G401.6 (cell line): ENCODE measurements around the gene SUPT3H.
"Not testable (repeated sequence)": the region's sequence is repeated elsewhere in the genome, so short reads cannot be mapped to it uniquely, and the experiment has no call there.

Source experiments
- FAIRE-seq: peaks from 2 replicates; lab custom pipeline; 2012; peaks lifted over from hg19 to GRCh38; lab: Jason Lieb, UNC

The SUPT3H gene

DNA sequence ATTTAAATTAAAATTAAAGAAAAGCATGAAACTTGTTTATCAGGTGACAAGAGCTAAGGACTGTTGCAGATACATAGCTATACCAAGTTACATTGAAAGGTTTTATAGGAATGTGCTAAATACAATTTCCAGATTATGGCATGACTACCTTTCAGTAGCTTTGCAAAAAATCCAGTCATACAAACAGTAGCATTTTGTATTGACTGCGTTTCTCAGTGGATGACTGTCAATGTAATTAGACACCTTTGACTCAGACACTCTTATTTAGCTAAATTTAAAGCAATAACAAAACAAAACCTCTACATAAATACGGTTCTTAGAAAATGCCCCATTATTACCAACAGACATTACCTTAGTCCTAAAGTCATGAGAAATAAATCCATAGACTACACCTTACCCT lies 325.4 kb downstream of the SUPT3H start:
- FAIRE-seq = no peak

DNA sequence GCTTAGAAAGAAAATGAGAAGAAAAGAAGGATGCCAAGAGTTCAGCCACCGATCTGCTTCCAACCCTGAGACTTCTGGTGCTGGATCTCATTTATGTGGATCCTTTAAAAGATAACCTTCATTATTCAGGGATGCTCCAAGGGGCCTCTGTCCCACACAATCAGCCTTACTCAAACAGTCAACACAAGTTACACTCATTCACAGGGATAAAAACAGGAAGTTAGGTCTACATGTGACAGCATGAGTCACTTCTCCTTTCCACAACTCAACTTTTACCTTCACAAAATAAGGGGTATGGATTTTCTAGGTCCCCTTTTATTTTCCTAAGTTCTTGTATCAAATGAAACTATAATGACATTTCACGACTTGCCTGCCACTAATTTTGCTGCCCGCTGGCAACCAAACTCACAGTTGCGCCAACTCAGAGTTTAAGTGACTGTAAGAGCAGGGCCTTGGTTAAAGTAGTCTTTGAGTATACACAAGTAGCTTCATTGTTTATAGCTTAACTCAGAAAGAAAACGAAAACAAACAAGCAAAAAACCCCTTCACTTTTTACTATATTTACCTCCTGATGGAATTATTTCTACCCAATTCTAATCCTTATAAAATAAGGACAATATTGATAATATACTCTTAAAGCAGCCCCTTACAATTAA lies 328.4 kb downstream of the SUPT3H start:
- no peak for FAIRE-seq

- FAIRE-seq = no peak
These were observed 330.2 kb downstream of the SUPT3H start for GRCh38 chr6:45047573-45047972.

GRCh38 chr6:45045253-45045601 lies 332.5 kb downstream of the SUPT3H start:
- FAIRE-seq = no peak

- FAIRE-seq = no peak
These were observed 333.1 kb downstream of the SUPT3H start for GRCh38 chr6:45044510-45045252.

GRCh38 chr6:45044086-45044485 lies 333.6 kb downstream of the SUPT3H start:
- no peak for FAIRE-seq

DNA sequence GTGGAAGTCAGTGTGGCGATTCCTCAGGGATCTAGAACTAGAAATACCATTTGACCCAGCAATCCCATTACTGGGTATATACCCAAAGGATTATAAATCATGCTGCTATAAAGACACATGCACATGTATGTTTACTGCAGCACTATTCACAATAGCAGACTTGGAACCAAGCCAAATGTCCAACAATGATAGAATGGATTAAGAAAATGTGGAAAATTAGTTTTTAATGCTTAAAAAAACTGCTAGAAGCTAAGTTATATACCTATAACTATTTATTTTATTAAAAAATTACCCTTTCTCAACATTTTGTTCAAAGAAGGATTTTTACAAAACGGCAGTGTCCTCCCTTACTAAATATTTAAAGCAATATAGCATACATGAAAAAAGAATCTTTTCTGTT lies 335.1 kb downstream of the SUPT3H start:
- not testable (repeated sequence) for FAIRE-seq

GRCh38 chr6:45038226-45038625 lies 339.5 kb downstream of the SUPT3H start:
- no peak for FAIRE-seq

DNA sequence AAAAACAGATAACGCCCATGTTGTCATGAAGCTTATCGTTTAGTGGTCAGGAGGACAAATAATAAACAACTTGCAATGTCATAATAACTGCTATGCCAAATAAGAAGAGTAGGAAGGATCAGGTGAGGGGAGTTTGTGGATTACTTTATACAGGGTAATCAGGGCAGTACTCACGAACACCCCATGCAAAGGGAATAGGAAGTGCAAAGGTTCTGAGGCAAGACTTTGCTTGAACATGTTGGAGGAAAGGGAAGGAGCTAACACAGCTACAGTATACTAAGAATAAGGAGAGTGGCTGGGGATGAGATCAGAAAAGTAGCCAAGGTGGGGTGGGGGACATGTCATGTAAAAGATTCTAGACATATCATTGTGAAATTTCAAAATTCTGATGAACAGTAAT lies 341.6 kb downstream of the SUPT3H start:
- FAIRE-seq = no peak

DNA sequence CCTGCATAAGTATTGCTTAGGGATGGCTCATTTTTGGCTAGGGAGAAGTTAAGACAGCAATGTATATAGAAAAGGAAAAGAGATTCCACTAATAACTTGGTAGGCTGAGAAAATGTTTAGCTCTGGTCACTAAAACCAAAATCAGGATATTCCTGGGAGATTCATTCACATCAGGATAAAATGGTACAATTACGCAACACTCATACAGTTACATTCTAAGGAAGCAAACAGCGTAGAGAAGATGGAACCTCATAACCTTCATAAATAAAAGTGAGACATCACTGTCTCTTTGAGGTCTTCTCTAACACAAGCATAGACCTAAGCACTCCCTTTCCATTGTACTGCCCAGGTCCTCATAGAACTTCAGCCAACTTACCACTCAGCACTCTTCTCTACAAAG lies 345.3 kb downstream of the SUPT3H start:
- FAIRE-seq = no peak

- no peak for FAIRE-seq
These were observed 346.1 kb downstream of the SUPT3H start for GRCh38 chr6:45031601-45032000.

DNA sequence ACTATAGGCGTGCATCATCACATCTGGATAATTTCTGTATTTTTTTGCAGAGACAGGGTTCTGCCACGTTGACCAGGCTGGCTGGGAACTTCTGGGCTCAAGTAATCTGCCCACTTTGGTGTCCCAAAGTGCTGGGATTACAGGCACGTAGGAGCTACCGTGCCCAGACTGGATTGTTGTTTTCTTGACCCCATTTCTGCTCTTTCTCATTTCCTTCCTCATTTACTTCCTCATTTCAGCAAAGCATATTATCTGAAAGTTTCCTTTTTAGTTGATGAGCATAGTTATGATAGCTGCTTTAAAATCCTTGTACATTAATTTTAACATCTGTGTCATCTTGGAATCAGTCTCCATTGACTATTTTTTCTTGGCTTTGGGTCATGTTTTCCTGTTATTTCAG lies 350.6 kb downstream of the SUPT3H start:
- no peak for FAIRE-seq

DNA sequence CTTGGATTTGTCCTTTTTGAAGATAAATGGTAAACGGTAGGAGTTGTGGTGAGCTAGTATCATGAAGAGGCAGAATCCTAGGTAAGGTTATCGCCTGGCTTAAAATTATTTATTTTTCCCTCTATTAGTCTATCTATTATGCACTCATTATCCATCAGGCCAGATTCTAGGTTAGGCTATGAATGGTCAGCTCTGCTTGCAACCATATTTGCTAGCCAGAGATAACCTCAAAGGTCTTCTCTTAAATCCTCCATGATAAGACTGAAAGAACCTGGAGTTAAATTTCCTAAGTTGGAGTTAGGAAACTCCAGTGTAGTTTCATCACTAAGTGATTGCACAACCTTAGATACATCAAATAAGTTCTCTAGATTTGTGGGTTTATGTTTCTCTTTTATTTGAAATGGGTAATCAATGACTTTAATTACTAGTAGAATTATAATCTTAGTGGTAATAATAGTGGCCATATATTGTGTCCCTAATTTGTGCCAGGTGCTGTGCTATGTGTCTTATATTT lies 351.7 kb downstream of the SUPT3H start:
- no peak for FAIRE-seq

DNA sequence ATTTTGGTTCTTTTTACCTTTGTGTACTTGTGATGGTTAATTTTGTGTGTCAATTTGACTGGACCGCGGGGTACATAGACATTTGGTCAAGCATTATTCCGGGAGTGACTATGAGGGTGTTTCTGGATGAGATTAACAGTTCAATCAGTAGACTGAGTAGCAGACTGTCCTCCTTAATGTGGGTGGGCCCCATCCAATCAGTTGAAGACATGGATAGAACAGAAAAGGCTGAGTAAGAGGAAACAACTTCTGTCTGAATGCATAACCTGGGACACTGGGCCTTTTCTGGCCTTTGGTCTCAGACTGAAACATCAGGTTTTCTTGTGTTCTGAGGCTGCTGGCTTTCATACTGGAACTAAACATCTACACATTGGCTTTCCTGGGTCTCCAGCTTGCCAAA lies 353.1 kb downstream of the SUPT3H start:
- no peak for FAIRE-seq

DNA sequence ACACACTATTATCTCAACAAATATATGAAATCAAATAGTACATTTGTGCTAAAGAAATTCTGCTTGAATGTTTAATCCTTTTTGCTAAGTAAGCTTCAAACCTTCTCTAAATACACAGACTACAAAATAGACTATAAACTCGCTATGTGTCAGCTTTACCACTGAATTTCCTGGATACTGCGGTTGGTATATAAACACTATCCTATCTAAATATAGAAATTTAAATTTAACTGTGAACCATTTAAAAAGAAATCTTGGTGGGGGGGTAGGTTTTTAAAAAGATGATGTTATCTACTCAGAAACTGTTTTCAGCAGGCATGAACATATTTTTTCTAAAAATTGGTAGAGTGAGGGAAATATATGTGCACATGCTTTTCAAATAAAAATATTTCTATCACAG lies 356.1 kb downstream of the SUPT3H start:
- FAIRE-seq = no peak

DNA sequence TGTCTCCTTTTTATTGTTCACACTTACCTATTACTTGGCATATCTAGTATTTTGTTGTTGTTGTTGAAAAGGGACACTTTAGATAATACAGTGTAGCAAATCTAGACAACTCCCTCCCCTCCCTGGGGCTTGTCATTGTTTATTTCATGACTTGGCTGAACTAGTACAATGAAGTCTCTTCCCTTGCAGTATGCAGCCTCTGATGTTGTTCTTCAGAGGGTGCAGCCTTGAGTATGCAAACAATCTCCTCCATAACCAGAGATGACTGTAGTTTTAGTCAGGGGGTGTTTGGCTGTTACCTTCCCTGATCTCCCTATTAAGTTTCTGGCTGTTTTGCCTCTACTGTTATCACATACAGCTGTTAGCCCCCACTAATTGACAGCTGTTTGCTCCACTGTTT lies 365.0 kb downstream of the SUPT3H start:
- FAIRE-seq = no peak

DNA sequence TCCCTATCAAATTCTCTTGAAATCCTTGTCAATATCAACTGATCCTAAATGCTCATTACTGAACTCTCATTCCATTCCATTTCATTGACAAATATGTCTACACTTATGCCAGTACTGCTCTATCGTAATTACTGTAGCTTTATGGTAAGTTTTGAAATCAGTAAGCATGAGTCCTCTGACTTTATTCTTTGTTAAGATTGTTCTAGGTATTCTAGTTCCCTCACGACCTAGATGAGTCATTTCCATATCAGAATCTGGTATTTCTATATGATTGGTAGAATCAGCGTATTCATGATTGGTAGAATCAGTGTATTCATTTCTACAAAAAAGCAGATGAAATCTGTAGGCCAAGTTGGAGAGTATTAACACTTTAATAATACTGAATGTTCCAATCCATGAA lies 368.2 kb downstream of the SUPT3H start:
- no peak for FAIRE-seq

DNA sequence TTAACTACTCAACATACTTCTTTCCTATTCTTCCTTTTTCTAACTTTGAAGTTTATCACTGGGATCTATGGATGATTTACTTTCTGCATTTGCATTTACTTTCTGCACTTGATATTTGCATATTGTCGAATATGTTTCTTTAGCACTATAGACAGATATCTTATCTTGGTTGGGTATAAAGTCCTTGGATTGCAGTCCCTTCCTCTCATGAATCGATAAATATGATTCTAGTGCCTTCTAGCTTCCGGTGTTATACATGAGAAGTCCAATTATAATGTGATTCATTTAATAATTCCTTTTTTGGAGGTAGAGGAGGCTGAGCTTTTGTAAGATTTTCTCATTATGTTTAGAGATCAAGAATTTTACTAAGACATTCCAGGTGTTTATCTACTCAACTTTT lies 370.8 kb downstream of the SUPT3H start:
- no peak for FAIRE-seq

DNA sequence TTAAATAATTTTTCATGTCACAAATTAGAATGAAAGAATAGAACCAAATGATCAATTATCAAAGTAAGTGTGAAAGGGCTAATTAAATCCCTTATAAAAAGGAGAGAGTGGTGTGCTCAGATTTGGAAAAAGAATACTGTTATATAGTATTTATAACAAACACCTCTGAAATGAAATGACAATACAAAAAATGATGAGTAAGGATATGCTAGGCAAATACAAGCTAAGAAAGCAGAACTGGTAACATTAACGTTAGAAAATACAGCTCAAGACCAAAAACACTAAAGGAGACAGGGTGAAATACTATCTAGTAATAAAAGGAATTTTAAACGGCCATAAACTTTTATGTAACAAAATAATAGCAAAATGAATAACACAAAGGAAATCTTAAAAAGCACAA lies 373.8 kb downstream of the SUPT3H start:
- no peak for FAIRE-seq

DNA sequence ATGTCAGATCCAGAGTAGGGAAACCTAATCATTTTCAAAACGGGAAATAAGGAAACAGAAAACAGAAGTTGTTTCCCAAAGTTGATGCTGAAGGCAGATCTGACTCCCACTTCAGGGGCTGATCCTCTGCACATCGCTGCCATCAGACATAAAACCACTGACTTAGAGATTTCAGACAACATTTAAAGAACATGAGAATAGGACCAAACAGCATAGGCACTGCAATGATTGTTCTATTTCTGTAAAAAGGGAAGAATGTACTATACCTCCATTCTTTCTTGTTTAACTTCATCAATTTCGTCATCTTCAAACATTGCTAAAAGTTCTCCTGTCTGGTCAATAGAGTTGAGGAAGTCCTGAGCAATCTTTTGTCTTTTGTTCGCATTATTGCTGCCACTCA lies 374.3 kb downstream of the SUPT3H start:
- no peak for FAIRE-seq

DNA sequence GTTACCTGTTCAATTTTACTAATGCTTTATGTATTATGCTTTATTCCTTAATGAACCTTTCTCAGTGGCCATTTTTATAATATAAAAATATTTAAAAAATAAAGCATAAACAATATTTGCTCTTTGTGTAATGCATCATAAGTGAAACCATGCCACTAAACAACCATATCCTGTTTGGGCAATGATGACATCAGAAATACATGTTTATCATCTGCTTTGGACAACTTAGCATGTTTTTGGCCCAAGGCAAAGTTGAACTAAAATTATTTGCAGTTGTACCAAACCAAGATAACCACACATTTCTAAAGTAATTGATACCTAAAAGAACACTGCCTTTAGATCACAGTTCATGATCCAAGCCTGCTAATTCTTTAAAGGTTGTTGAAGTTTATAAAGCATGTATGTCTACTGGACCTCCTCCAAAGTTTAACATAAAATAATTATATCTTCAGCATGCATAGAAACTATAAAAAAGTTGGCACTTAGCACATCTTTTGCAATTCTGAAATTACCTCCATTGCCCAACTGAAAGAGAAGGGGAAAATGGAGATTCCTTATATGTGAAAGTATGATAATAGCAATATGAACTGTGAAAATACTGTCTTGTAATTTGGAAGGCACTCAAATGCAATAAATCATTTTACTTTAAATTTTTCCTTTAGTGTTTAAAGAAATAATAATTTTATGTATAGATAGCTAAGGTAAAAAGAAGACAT lies 375.2 kb downstream of the SUPT3H start:
- no peak for FAIRE-seq

- no peak for FAIRE-seq
These were observed 376.1 kb downstream of the SUPT3H start for GRCh38 chr6:45001663-45002062.

DNA sequence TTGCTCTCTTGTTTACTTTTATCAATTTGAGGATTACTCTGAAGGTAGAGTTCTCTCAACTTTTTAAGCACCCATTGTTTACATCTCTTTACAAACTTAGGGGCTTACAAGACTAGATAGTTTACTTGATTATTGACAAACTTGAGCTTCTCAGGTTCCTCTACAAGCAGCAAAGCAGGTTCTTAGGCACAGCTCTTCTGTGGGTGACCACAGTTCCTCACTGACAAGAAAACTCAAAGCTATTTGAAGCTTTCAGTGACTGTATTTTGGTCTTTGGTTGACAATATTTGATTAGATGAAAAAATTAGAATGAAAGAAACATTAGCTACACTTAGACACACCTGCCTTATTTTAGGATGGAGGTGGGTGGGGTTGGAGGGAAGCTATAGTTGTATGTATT lies 376.9 kb downstream of the SUPT3H start:
- no peak for FAIRE-seq
